Pulmonary artery endothelial cell (primary cell): ENCODE results near the gene GALNT7. TPM values are rescaled to one million over a fixed set of nuclear protein-coding genes. Genes with fewer than 3 reads are reported as not detected.
"Not testable (repeated sequence)": the region's sequence is repeated elsewhere in the genome, so short reads cannot be mapped to it uniquely, and the experiment has no call there.

Experiments
- DNase-seq: peaks from one replicate; pipeline ENCODE4 v3.0.0-alpha.2; 2011; ENCODE audit warnings: low read depth, low spot score
- total RNA-seq: library from RNA; depleted of rRNA; stranded (reverse); fragments of >200 nt; gene quantifications from 2 replicates; pipeline ENCODE4 v1.2.3, GENCODE V29; 2014

The GALNT7 gene
- total RNA-seq, 1 donor from 2014 or later = 42.9 TPM

- no peak for DNase-seq
Observed at GRCh38 chr4:173166491-173166890, 2.1 kb upstream of the GALNT7 start.

- DNase-seq = no peak
Observed at GRCh38 chr4:173167758-173168395, 734 bp upstream of the GALNT7 start.

- no peak for DNase-seq
Observed at GRCh38 chr4:173169178-173169427, 492 bp downstream of the GALNT7 start.

GRCh38 chr4:173169428-173170181, 994 bp downstream of the GALNT7 start:
- DNase-seq = peak; percentile 39

- no peak for DNase-seq
Observed at GRCh38 chr4:173170182-173170778, 1.7 kb downstream of the GALNT7 start.

- no peak for DNase-seq
Observed at GRCh38 chr4:173171098-173171497, 2.5 kb downstream of the GALNT7 start.

GRCh38 chr4:173171987-173172386, 3.4 kb downstream of the GALNT7 start:
- DNase-seq = no peak

GRCh38 chr4:173174184-173174583, 5.6 kb downstream of the GALNT7 start:
- DNase-seq = no peak

GRCh38 chr4:173174594-173175012, 6.0 kb downstream of the GALNT7 start:
- DNase-seq = no peak

GRCh38 chr4:173176010-173176409, 7.4 kb downstream of the GALNT7 start:
- DNase-seq = no peak

- DNase-seq = no peak
Observed at GRCh38 chr4:173177232-173177631, 8.6 kb downstream of the GALNT7 start.

- no peak for DNase-seq
Observed at GRCh38 chr4:173178144-173178543, 9.5 kb downstream of the GALNT7 start.

GRCh38 chr4:173181848-173182247, 13.2 kb downstream of the GALNT7 start:
- no peak for DNase-seq

GRCh38 chr4:173182403-173182802, 13.8 kb downstream of the GALNT7 start:
- no peak for DNase-seq

GRCh38 chr4:173183659-173184247, 15.1 kb downstream of the GALNT7 start:
- DNase-seq = not testable (repeated sequence)

- DNase-seq = no peak
Observed at GRCh38 chr4:173185847-173186510, 17.4 kb downstream of the GALNT7 start.

GRCh38 chr4:173187732-173188131, 19.1 kb downstream of the GALNT7 start:
- DNase-seq = no peak

- no peak for DNase-seq
Observed at GRCh38 chr4:173188648-173189047, 20.0 kb downstream of the GALNT7 start.

- no peak for DNase-seq
Observed at GRCh38 chr4:173189117-173189693, 20.6 kb downstream of the GALNT7 start.

GRCh38 chr4:173191623-173192041, 23.0 kb downstream of the GALNT7 start:
- DNase-seq = no peak

- DNase-seq = no peak
Observed at GRCh38 chr4:173192375-173193162, 24.0 kb downstream of the GALNT7 start.
